Ascending aorta (tissue), 2 donors: Measurements from ENCODE around the gene STARD13. TPM values are rescaled to one million over a fixed set of nuclear protein-coding genes. Genes with fewer than 3 reads are reported as not detected.
A peak's percentile ranks its signal among the peaks of the same experiment; 100 is the strongest.
"Not testable (repeated sequence)": the region's sequence is repeated elsewhere in the genome, so short reads cannot be mapped to it uniquely, and the experiment has no call there.

Experiments used
- DNase-seq, 2 donors: peaks; one replicate each; pipeline ENCODE4 v3.0.0-alpha.2; 2019; ENCODE audit warnings: low spot score in 2 of 2
- H3K27ac ChIP-seq, 2 donors: fragments of 200-600 bp; sonication (generic); one replicate each; pipeline ENCODE4 v1.5.1; 2016 to 2017; ENCODE audit warnings: mild to moderate bottlenecking in 1 of 2
- H3K27me3 ChIP-seq: fragments of 200-600 bp; sonication (generic); one replicate; pipeline ENCODE4 v1.5.1; 2017
- H3K36me3 ChIP-seq, 2 donors: fragments of 200-600 bp; sonication (generic); one replicate each; pipeline ENCODE4 v1.5.1; 2016
- H3K4me1 ChIP-seq, 2 donors: fragments of 200-600 bp; sonication (generic); one replicate each; pipeline ENCODE4 v1.5.1; 2016 to 2017; ENCODE audit warnings: mild to moderate bottlenecking in 1 of 2
- H3K4me3 ChIP-seq, 2 donors: fragments of 200-600 bp; sonication (generic); one replicate each; pipeline ENCODE4 v1.5.1; 2016 to 2017; ENCODE audit warnings: mild to moderate bottlenecking in 1 of 2
- H3K9me3 ChIP-seq, 2 donors: fragments of 200-600 bp; sonication (generic); one replicate each; pipeline ENCODE4 v1.5.1; 2016
- CTCF ChIP-seq, 3 experiments: fragments of 200-600 bp in 2 of 3; fragments of 450-650 bp in 1 of 3; sonication (generic) in 2 of 3; IDR thresholded peaks; one replicate each; pipeline ENCODE4 v1.5.1; 2016 to 2019; ENCODE audit warnings: antibody characterized with exemption in 3 of 3, mild to moderate bottlenecking in 1 of 3, moderate library complexity in 1 of 3
- intact Hi-C: fragments of 100-400 bp; cut with DNase I; formaldehyde crosslinking; loops from one replicate; pipeline ENCODE4 v1.15.1; 2023
- total RNA-seq: library from RNA; depleted of rRNA; stranded (reverse); fragments of >200 nt; gene quantifications from one replicate; pipeline ENCODE4 v1.1.0, GENCODE V29; 2016

Gene STARD13
- total RNA-seq, 1 donor from 2014 or later: 34.6 TPM

- Histone ChIP-seq H3K9me3 (no peaks in the 10 kb centered on the region), H3K27me3 (no peaks in the 10 kb centered on the region), H3K4me1 (no peaks in the 10 kb centered on the region), H3K4me3 (no peak overlapping the region), H3K27ac (no peak overlapping the region), H3K36me3 (no peaks in the 10 kb centered on the region)
- DNase-seq: no peak
- TF ChIP-seq CTCF (IDR thresholded peaks at IDR 0.05): no peak
- intact Hi-C loops: no loop called here
These were observed 39.9 kb downstream of the STARD13 start for GRCh38 chr13:33245505-33246158.

- Histone ChIP-seq H3K4me3 (no peak overlapping the region), H3K27me3 (no peaks in the 10 kb centered on the region), H3K4me1 (no peaks in the 10 kb centered on the region), H3K36me3 (no peaks in the 10 kb centered on the region), H3K9me3 (no peaks in the 10 kb centered on the region), H3K27ac (no peak overlapping the region)
- no peak for TF ChIP-seq CTCF (IDR thresholded peaks at IDR 0.05)
- no peak for DNase-seq
- intact Hi-C loops: no loop called here
These were observed 40.7 kb downstream of the STARD13 start for GRCh38 chr13:33244907-33245287.

- TF ChIP-seq CTCF (IDR thresholded peaks at IDR 0.05): no peak
These were observed 41.2 kb downstream of the STARD13 start for GRCh38 chr13:33244210-33244906.

GRCh38 chr13:33242984-33243617 lies 42.5 kb downstream of the STARD13 start:
- H3K27me3 ChIP-seq: no peaks in the 10 kb centered on the region
- TF ChIP-seq CTCF (IDR thresholded peaks at IDR 0.05): no peak
- no peaks in the 10 kb centered on the region for H3K36me3 ChIP-seq
- no peak for DNase-seq
- intact Hi-C loops: no loop called here
- H3K9me3 ChIP-seq: no peaks in the 10 kb centered on the region
- H3K4me3 ChIP-seq: no peak overlapping the region
- no peak overlapping the region for H3K27ac ChIP-seq
- H3K4me1 ChIP-seq: no peaks in the 10 kb centered on the region

More at GRCh38 chr13:33244210-33244906, 41.2 kb downstream of the STARD13 start:
- no peaks in the 10 kb centered on the region for H3K27me3 ChIP-seq
- no peak for DNase-seq
- H3K9me3 ChIP-seq: no peaks in the 10 kb centered on the region
- H3K27ac ChIP-seq: no peak overlapping the region
- intact Hi-C loops: no loop called here
- no peaks in the 10 kb centered on the region for H3K36me3 ChIP-seq
- no peak overlapping the region for H3K4me3 ChIP-seq
- H3K4me1 ChIP-seq: no peaks in the 10 kb centered on the region

- H3K27me3 ChIP-seq, H3K4me1 ChIP-seq, H3K4me3 ChIP-seq, intact Hi-C loops, H3K9me3 ChIP-seq, H3K36me3 ChIP-seq, DNase-seq, H3K27ac ChIP-seq: not testable (repeated sequence)
These were observed 43.2 kb downstream of the STARD13 start for GRCh38 chr13:33242372-33242771.

GRCh38 chr13:33236021-33236420 lies 49.5 kb downstream of the STARD13 start:
- peak overlapping the region; percentile 62 to 72 for H3K27ac ChIP-seq
- no peak overlapping the region for H3K4me3 ChIP-seq
- intact Hi-C loops: loop anchor here (1.0 kb wide), 1 partner anchor 49 kb away; the partner anchor contains the start of gene STARD13
- H3K9me3 ChIP-seq: no peaks in the 10 kb centered on the region
- no peak for DNase-seq
- no peaks in the 10 kb centered on the region for H3K36me3 ChIP-seq
- no peaks in the 10 kb centered on the region for H3K27me3 ChIP-seq
- TF ChIP-seq CTCF (IDR thresholded peaks at IDR 0.05): no peak
- peaks cover 2 to 29% of the 10 kb centered on the region in 2 donors for H3K4me1 ChIP-seq
